ENCODE results near the gene PTPRT. TPM values are rescaled to one million over a fixed set of nuclear protein-coding genes. Genes with fewer than 3 reads are reported as not detected.

Gene PTPRT
- polyA plus RNA-seq, 4 donors, result 0.07 to 0.58 (median 0.27) TPM; not detected in 1

DNA sequence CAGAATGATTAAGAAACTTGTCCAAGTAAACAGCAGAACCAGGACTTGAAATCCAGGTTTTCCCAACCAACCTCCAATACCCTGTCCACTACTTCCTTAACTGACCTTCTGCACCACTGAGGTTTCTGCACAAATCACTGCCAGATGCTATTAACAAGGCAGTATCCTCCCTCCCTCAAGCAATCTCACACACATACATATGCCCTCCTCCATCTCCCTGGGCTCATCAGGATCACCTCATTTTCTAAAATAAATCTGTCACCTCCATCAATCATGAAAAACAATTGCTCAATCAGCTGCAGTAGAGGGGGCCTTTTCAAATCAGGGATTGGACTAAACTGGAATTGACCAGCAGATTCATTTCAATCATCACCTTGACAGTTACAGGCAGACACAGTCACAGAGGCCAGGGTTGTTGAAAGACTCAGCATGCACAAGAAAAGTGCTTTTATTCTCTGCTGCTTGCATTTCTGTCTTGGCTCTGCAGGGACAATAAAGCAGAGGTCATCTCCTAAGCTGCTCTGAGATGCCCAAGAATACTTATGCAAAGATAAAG is 539.4 kb downstream of the PTPRT start:
- DNase-seq (no peak), FAIRE-seq (no peak)
- Histone ChIP-seq H3K27me3 (ENCODE audit: control insufficient read depth in 3 of 3, insufficient read depth in 3 of 3, low read length in 3 of 3) (no peaks in the 10 kb centered on the region), H3K27ac (ENCODE audit: low read depth in 1 of 3, low read length in 2 of 3) (no peak overlapping the region), H3K4me3 (ENCODE audit: low read depth in 1 of 3, low read length in 3 of 3) (no peak overlapping the region), H3K9me3 (ENCODE audit: control insufficient read depth in 2 of 2, insufficient read depth in 1 of 2, low read depth in 1 of 2, low read length in 1 of 2) (no peaks in the 10 kb centered on the region), H3K36me3 (ENCODE audit: control insufficient read depth in 3 of 3, insufficient read depth in 2 of 3, low read depth in 1 of 3, low read length in 3 of 3) (no peaks in the 10 kb centered on the region), H3K4me1 (ENCODE audit: control insufficient read depth in 3 of 3, insufficient read depth in 2 of 3, low read depth in 1 of 3, low read length in 2 of 3) (no peaks in the 10 kb centered on the region)

DNA sequence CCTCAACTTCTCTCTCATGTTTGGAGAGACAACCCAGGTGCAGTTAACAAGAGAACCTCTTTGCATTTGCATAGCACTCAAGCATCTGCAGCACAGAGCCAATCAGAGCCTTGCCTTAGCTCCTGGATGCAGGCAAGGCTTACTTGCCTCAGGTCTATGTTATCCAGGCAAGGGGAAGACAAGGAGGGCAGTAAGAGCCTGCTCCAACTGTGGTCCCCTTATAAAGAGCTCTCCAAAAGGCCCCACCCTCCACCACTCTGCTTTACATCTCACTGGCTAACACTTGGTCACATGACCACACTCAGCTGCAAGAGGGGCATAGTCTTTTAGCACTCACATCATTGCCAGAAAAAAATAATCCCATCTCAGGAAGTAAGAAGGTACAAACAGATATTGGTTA is 540.0 kb downstream of the PTPRT start:
- no peaks in the 10 kb centered on the region for H3K9me3 ChIP-seq (ENCODE audit: control insufficient read depth in 2 of 2, insufficient read depth in 1 of 2, low read depth in 1 of 2, low read length in 1 of 2)
- no peak overlapping the region for H3K27ac ChIP-seq (ENCODE audit: low read depth in 1 of 3, low read length in 2 of 3)
- no peak overlapping the region for H3K4me3 ChIP-seq (ENCODE audit: low read depth in 1 of 3, low read length in 3 of 3)
- no peaks in the 10 kb centered on the region for H3K27me3 ChIP-seq (ENCODE audit: control insufficient read depth in 3 of 3, insufficient read depth in 3 of 3, low read length in 3 of 3)
- DNase-seq (no peak), FAIRE-seq (no peak)
- H3K4me1 ChIP-seq (ENCODE audit: control insufficient read depth in 3 of 3, insufficient read depth in 2 of 3, low read depth in 1 of 3, low read length in 2 of 3), result no peaks in the 10 kb centered on the region
- no peaks in the 10 kb centered on the region for H3K36me3 ChIP-seq (ENCODE audit: control insufficient read depth in 3 of 3, insufficient read depth in 2 of 3, low read depth in 1 of 3, low read length in 3 of 3)

GRCh38 chr20:42646250-42646649 is 543.5 kb downstream of the PTPRT start:
- Histone ChIP-seq H3K4me1 (ENCODE audit: control insufficient read depth in 3 of 3, insufficient read depth in 2 of 3, low read depth in 1 of 3, low read length in 2 of 3) (no peaks in the 10 kb centered on the region), H3K36me3 (ENCODE audit: control insufficient read depth in 3 of 3, insufficient read depth in 2 of 3, low read depth in 1 of 3, low read length in 3 of 3) (no peaks in the 10 kb centered on the region), H3K9me3 (ENCODE audit: control insufficient read depth in 2 of 2, insufficient read depth in 1 of 2, low read depth in 1 of 2, low read length in 1 of 2) (no peaks in the 10 kb centered on the region), H3K27me3 (ENCODE audit: control insufficient read depth in 3 of 3, insufficient read depth in 3 of 3, low read length in 3 of 3) (no peaks in the 10 kb centered on the region), H3K27ac (ENCODE audit: low read depth in 1 of 3, low read length in 2 of 3) (no peak overlapping the region), H3K4me3 (ENCODE audit: low read depth in 1 of 3, low read length in 3 of 3) (no peak overlapping the region)
- DNase-seq (no peak), FAIRE-seq (no peak)
- 43 to 59% (median 44%) methylated on average over 3 of the region's 3 CpGs for WGBS, 3 donors

DNA sequence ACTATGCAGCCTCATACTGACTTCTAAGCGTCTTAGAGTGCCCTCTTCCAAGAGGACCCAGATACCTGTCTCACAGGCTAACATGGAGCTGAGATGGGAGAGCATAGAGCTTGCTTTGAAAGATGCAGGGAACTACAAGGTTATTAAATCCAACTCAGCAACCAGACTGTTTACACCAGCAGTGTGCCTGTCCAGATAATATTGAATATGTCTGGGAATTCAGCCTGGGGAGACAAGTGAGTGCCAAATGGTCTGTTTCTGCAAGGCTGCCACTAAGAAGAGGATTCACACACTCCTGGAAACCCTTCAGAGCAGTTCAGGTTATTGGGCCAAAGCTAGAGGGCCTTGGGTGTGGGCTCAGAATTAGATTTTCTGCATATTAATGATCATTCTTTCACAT is 547.8 kb downstream of the PTPRT start:
- DNase-seq, result no peak
- Histone ChIP-seq H3K36me3 (ENCODE audit: control insufficient read depth in 3 of 3, insufficient read depth in 2 of 3, low read depth in 1 of 3, low read length in 3 of 3) (no peaks in the 10 kb centered on the region), H3K27me3 (ENCODE audit: control insufficient read depth in 3 of 3, insufficient read depth in 3 of 3, low read length in 3 of 3) (no peaks in the 10 kb centered on the region), H3K4me3 (ENCODE audit: low read depth in 1 of 3, low read length in 3 of 3) (no peak overlapping the region), H3K9me3 (ENCODE audit: control insufficient read depth in 2 of 2, insufficient read depth in 1 of 2, low read depth in 1 of 2, low read length in 1 of 2) (no peaks in the 10 kb centered on the region), H3K27ac (ENCODE audit: low read depth in 1 of 3, low read length in 2 of 3) (no peak overlapping the region), H3K4me1 (ENCODE audit: control insufficient read depth in 3 of 3, insufficient read depth in 2 of 3, low read depth in 1 of 3, low read length in 2 of 3) (no peaks in the 10 kb centered on the region)
- 61 to 88% (median 75%) methylated on average over 1 of the region's 1 CpG for WGBS, 3 donors
- no peak for FAIRE-seq

DNA sequence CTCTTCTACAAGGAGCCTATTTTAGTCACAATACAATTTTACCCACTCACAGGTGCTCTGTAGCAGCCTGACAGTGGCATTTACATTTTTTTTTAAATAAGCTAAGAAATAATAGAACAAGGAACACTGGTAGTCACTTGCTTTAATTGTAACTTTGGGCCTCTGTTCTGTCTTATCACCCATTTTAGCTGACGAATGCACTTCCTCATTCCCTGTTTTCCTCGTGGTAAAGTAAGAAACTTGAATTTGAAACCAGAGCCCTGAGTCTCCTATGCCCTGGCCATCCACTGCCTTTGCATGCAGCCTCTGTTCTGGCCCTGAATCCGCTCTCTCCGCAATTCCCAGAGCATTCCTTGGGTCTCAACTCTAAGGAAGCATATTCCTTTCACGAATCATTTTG is 550.6 kb downstream of the PTPRT start:
- Histone ChIP-seq H3K9me3 (ENCODE audit: control insufficient read depth in 2 of 2, insufficient read depth in 1 of 2, low read depth in 1 of 2, low read length in 1 of 2) (no peaks in the 10 kb centered on the region), H3K36me3 (ENCODE audit: control insufficient read depth in 3 of 3, insufficient read depth in 2 of 3, low read depth in 1 of 3, low read length in 3 of 3) (no peaks in the 10 kb centered on the region), H3K4me3 (ENCODE audit: low read depth in 1 of 3, low read length in 3 of 3) (no peak overlapping the region), H3K4me1 (ENCODE audit: control insufficient read depth in 3 of 3, insufficient read depth in 2 of 3, low read depth in 1 of 3, low read length in 2 of 3) (no peaks in the 10 kb centered on the region), H3K27ac (ENCODE audit: low read depth in 1 of 3, low read length in 2 of 3) (no peak overlapping the region), H3K27me3 (ENCODE audit: control insufficient read depth in 3 of 3, insufficient read depth in 3 of 3, low read length in 3 of 3) (no peaks in the 10 kb centered on the region)
- FAIRE-seq (no peak), DNase-seq (no peak)
- 59 to 60% (median 60%) methylated on average over 5 of the region's 5 CpGs for WGBS, 3 donors

- no peak overlapping the region for H3K27ac ChIP-seq (ENCODE audit: low read depth in 1 of 3, low read length in 2 of 3)
- H3K36me3 ChIP-seq (ENCODE audit: control insufficient read depth in 3 of 3, insufficient read depth in 2 of 3, low read depth in 1 of 3, low read length in 3 of 3), result no peaks in the 10 kb centered on the region
- no peaks in the 10 kb centered on the region for H3K27me3 ChIP-seq (ENCODE audit: control insufficient read depth in 3 of 3, insufficient read depth in 3 of 3, low read length in 3 of 3)
- H3K9me3 ChIP-seq (ENCODE audit: control insufficient read depth in 2 of 2, insufficient read depth in 1 of 2, low read depth in 1 of 2, low read length in 1 of 2), result no peaks in the 10 kb centered on the region
- 22 to 58% (median 31%) methylated on average over 6 of the region's 6 CpGs for WGBS, 3 donors
- peak; percentile 50 to 52 for DNase-seq
- no peaks in the 10 kb centered on the region for H3K4me1 ChIP-seq (ENCODE audit: control insufficient read depth in 3 of 3, insufficient read depth in 2 of 3, low read depth in 1 of 3, low read length in 2 of 3)
- no peak overlapping the region for H3K4me3 ChIP-seq (ENCODE audit: low read depth in 1 of 3, low read length in 3 of 3)
- no peak for FAIRE-seq
Measured at GRCh38 chr20:42635699-42636411, 553.9 kb downstream of the PTPRT start.

- 81 to 96% (median 92%) methylated on average over 2 of the region's 2 CpGs for WGBS, 3 donors
- H3K4me3 ChIP-seq (ENCODE audit: low read depth in 1 of 3, low read length in 3 of 3), result no peak overlapping the region
- H3K36me3 ChIP-seq (ENCODE audit: control insufficient read depth in 3 of 3, insufficient read depth in 2 of 3, low read depth in 1 of 3, low read length in 3 of 3), result no peaks in the 10 kb centered on the region
- H3K27me3 ChIP-seq (ENCODE audit: control insufficient read depth in 3 of 3, insufficient read depth in 3 of 3, low read length in 3 of 3), result no peaks in the 10 kb centered on the region
- H3K27ac ChIP-seq (ENCODE audit: low read depth in 1 of 3, low read length in 2 of 3), result no peak overlapping the region
- no peaks in the 10 kb centered on the region for H3K4me1 ChIP-seq (ENCODE audit: control insufficient read depth in 3 of 3, insufficient read depth in 2 of 3, low read depth in 1 of 3, low read length in 2 of 3)
- no peaks in the 10 kb centered on the region for H3K9me3 ChIP-seq (ENCODE audit: control insufficient read depth in 2 of 2, insufficient read depth in 1 of 2, low read depth in 1 of 2, low read length in 1 of 2)
- DNase-seq (no peak), FAIRE-seq (no peak)
Measured at GRCh38 chr20:42634156-42634555, 555.5 kb downstream of the PTPRT start.

DNA sequence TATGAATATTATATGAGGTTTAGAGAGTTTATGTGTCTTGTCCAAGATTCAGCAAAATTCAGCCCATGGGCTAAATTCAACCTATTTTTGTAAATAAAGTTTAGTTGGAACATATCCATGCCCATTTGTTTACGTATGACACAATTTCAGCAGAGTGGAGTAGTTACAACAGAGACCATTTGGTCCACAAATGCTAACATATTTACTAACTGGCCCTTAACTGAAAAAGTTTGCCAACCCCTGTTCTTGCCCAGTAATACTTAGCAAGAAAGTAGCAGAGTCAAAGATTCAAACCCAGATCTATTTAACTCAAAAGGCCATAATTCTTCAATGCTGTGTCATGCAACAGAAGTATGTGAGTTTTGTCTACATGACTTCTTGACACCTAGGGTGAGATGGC is 561.0 kb downstream of the PTPRT start:
- no peaks in the 10 kb centered on the region for H3K4me1 ChIP-seq (ENCODE audit: control insufficient read depth in 3 of 3, insufficient read depth in 2 of 3, low read depth in 1 of 3, low read length in 2 of 3)
- FAIRE-seq (no peak), DNase-seq (no peak)
- no peaks in the 10 kb centered on the region for H3K27me3 ChIP-seq (ENCODE audit: control insufficient read depth in 3 of 3, insufficient read depth in 3 of 3, low read length in 3 of 3)
- no peaks in the 10 kb centered on the region for H3K36me3 ChIP-seq (ENCODE audit: control insufficient read depth in 3 of 3, insufficient read depth in 2 of 3, low read depth in 1 of 3, low read length in 3 of 3)
- no peaks in the 10 kb centered on the region for H3K9me3 ChIP-seq (ENCODE audit: control insufficient read depth in 2 of 2, insufficient read depth in 1 of 2, low read depth in 1 of 2, low read length in 1 of 2)
- H3K27ac ChIP-seq (ENCODE audit: low read depth in 1 of 3, low read length in 2 of 3), result no peak overlapping the region
- 56 to 74% (median 59%) methylated on average over 1 of the region's 1 CpG for WGBS, 3 donors
- no peak overlapping the region for H3K4me3 ChIP-seq (ENCODE audit: low read depth in 1 of 3, low read length in 3 of 3)

GRCh38 chr20:42613076-42613475 is 576.6 kb downstream of the PTPRT start:
- DNase-seq (no peak), FAIRE-seq (no peak)
- Histone ChIP-seq H3K36me3 (ENCODE audit: control insufficient read depth in 3 of 3, insufficient read depth in 2 of 3, low read depth in 1 of 3, low read length in 3 of 3) (no peaks in the 10 kb centered on the region), H3K4me3 (ENCODE audit: low read depth in 1 of 3, low read length in 3 of 3) (no peak overlapping the region), H3K4me1 (ENCODE audit: control insufficient read depth in 3 of 3, insufficient read depth in 2 of 3, low read depth in 1 of 3, low read length in 2 of 3) (no peaks in the 10 kb centered on the region), H3K27ac (ENCODE audit: low read depth in 1 of 3, low read length in 2 of 3) (no peak overlapping the region), H3K9me3 (ENCODE audit: control insufficient read depth in 2 of 2, insufficient read depth in 1 of 2, low read depth in 1 of 2, low read length in 1 of 2) (no peaks in the 10 kb centered on the region), H3K27me3 (ENCODE audit: control insufficient read depth in 3 of 3, insufficient read depth in 3 of 3, low read length in 3 of 3) (no peaks in the 10 kb centered on the region)
- 67 to 82% (median 76%) methylated on average over 3 of the region's 3 CpGs for WGBS, 3 donors
